ENCODE measurements around the gene TXNDC2. TPM values are rescaled to one million over a fixed set of nuclear protein-coding genes. Genes with fewer than 3 reads are reported as not detected.
A peak's percentile ranks its signal among the peaks of the same experiment; 100 is the strongest.

TXNDC2 gene
- total and polyA plus RNA-seq, 9 of the 15 experiments (the other 6 are each of a cell fraction or from before 2014, with no cell fraction given): 1.2 to 4.9 (median 2.3) TPM

DNA sequence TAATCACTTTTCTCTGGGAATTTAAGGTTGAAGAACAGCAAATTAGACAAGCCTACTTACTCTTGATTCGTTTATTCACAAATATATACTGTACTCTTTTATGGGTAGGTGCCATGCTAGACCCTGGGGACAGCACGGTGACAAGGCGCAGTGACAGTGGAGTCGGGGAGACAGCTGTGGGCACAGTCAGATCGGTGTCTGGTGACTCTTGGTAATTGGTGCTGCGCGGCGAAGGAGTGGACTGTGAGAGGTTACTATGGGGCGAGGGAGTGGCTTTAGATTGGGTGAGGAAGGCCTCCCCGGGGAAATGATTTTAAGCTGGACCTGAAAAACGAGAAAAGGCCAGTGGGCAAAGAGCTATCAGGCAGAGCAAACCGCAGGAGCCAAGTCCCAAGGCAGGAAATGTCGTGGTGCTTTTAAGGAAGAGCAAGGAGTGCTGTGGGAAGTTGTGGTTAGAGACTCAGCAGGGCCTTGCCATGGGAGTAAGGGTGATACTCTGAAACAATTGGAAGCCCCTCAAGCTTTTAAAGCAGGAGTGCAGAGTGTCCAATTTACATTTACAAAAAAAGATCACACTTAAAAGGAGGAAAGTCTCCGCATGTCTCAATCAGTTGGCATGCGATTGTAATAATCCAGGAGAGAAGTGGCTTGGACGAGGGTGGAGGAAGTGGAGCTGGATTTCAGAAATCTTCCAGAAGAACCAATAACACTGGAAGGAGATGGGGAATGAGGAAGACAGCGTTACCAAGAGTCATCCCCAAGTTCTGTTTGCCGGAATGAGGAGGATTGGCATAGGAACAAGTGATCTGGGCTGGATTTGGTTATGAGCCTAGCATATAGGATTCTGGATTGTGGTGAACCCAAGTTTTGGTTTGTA lies 36.1 kb upstream of the TXNDC2 start (continued):
- TF ChIP-seq, protein P1, sequence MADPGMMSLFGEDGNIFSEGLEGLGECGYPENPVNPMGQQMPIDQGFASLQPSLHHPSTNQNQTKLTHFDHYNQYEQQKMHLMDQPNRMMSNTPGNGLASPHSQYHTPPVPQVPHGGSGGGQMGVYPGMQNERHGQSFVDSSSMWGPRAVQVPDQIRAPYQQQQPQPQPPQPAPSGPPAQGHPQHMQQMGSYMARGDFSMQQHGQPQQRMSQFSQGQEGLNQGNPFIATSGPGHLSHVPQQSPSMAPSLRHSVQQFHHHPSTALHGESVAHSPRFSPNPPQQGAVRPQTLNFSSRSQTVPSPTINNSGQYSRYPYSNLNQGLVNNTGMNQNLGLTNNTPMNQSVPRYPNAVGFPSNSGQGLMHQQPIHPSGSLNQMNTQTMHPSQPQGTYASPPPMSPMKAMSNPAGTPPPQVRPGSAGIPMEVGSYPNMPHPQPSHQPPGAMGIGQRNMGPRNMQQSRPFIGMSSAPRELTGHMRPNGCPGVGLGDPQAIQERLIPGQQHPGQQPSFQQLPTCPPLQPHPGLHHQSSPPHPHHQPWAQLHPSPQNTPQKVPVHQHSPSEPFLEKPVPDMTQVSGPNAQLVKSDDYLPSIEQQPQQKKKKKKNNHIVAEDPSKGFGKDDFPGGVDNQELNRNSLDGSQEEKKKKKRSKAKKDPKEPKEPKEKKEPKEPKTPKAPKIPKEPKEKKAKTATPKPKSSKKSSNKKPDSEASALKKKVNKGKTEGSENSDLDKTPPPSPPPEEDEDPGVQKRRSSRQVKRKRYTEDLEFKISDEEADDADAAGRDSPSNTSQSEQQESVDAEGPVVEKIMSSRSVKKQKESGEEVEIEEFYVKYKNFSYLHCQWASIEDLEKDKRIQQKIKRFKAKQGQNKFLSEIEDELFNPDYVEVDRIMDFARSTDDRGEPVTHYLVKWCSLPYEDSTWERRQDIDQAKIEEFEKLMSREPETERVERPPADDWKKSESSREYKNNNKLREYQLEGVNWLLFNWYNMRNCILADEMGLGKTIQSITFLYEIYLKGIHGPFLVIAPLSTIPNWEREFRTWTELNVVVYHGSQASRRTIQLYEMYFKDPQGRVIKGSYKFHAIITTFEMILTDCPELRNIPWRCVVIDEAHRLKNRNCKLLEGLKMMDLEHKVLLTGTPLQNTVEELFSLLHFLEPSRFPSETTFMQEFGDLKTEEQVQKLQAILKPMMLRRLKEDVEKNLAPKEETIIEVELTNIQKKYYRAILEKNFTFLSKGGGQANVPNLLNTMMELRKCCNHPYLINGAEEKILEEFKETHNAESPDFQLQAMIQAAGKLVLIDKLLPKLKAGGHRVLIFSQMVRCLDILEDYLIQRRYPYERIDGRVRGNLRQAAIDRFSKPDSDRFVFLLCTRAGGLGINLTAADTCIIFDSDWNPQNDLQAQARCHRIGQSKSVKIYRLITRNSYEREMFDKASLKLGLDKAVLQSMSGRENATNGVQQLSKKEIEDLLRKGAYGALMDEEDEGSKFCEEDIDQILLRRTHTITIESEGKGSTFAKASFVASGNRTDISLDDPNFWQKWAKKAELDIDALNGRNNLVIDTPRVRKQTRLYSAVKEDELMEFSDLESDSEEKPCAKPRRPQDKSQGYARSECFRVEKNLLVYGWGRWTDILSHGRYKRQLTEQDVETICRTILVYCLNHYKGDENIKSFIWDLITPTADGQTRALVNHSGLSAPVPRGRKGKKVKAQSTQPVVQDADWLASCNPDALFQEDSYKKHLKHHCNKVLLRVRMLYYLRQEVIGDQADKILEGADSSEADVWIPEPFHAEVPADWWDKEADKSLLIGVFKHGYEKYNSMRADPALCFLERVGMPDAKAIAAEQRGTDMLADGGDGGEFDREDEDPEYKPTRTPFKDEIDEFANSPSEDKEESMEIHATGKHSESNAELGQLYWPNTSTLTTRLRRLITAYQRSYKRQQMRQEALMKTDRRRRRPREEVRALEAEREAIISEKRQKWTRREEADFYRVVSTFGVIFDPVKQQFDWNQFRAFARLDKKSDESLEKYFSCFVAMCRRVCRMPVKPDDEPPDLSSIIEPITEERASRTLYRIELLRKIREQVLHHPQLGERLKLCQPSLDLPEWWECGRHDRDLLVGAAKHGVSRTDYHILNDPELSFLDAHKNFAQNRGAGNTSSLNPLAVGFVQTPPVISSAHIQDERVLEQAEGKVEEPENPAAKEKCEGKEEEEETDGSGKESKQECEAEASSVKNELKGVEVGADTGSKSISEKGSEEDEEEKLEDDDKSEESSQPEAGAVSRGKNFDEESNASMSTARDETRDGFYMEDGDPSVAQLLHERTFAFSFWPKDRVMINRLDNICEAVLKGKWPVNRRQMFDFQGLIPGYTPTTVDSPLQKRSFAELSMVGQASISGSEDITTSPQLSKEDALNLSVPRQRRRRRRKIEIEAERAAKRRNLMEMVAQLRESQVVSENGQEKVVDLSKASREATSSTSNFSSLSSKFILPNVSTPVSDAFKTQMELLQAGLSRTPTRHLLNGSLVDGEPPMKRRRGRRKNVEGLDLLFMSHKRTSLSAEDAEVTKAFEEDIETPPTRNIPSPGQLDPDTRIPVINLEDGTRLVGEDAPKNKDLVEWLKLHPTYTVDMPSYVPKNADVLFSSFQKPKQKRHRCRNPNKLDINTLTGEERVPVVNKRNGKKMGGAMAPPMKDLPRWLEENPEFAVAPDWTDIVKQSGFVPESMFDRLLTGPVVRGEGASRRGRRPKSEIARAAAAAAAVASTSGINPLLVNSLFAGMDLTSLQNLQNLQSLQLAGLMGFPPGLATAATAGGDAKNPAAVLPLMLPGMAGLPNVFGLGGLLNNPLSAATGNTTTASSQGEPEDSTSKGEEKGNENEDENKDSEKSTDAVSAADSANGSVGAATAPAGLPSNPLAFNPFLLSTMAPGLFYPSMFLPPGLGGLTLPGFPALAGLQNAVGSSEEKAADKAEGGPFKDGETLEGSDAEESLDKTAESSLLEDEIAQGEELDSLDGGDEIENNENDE (IDR thresholded peaks at IDR 0.05; ENCODE audit: low read depth, low read length): no peak
- TF ChIP-seq BDP1 (IDR thresholded peaks at IDR 0.05; ENCODE audit: insufficient read depth, insufficient read length): no peak
- no peak for TF ChIP-seq FOXJ3 (CRISPR knock-in tag; IDR thresholded peaks at IDR 0.05)
- no peak for TF ChIP-seq ZFP1 (CRISPR knock-in tag; IDR thresholded peaks at IDR 0.05)
- no peak; the same call in 1 of the 2 replicates for TF ChIP-seq ARID2 (IDR thresholded peaks at IDR 0.05)
- TF ChIP-seq, protein P2, sequence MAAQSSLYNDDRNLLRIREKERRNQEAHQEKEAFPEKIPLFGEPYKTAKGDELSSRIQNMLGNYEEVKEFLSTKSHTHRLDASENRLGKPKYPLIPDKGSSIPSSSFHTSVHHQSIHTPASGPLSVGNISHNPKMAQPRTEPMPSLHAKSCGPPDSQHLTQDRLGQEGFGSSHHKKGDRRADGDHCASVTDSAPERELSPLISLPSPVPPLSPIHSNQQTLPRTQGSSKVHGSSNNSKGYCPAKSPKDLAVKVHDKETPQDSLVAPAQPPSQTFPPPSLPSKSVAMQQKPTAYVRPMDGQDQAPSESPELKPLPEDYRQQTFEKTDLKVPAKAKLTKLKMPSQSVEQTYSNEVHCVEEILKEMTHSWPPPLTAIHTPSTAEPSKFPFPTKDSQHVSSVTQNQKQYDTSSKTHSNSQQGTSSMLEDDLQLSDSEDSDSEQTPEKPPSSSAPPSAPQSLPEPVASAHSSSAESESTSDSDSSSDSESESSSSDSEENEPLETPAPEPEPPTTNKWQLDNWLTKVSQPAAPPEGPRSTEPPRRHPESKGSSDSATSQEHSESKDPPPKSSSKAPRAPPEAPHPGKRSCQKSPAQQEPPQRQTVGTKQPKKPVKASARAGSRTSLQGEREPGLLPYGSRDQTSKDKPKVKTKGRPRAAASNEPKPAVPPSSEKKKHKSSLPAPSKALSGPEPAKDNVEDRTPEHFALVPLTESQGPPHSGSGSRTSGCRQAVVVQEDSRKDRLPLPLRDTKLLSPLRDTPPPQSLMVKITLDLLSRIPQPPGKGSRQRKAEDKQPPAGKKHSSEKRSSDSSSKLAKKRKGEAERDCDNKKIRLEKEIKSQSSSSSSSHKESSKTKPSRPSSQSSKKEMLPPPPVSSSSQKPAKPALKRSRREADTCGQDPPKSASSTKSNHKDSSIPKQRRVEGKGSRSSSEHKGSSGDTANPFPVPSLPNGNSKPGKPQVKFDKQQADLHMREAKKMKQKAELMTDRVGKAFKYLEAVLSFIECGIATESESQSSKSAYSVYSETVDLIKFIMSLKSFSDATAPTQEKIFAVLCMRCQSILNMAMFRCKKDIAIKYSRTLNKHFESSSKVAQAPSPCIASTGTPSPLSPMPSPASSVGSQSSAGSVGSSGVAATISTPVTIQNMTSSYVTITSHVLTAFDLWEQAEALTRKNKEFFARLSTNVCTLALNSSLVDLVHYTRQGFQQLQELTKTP (IDR thresholded peaks at IDR 0.05; ENCODE audit: low read depth in 1 of 2, partially characterized antibody in 2 of 2): peak; percentile 59 to 72
- peak; percentile 50; the same call in 1 of the 2 replicates for TF ChIP-seq CBFA2T3 (IDR thresholded peaks at IDR 0.05)
- no peak for TF ChIP-seq NUFIP1 (IDR thresholded peaks at IDR 0.05; ENCODE audit: partially characterized antibody)
- TF ChIP-seq ARID1B (IDR thresholded peaks at IDR 0.05): peak; percentile 61
- TF ChIP-seq HMG20A (CRISPR knock-in tag; conservative IDR thresholded peaks at IDR 0.05): no peak
- TF ChIP-seq DPF2 (IDR thresholded peaks at IDR 0.05): peak; percentile 77
- no peak for TF ChIP-seq KLF1 (tag; IDR thresholded peaks at IDR 0.05)
- TF ChIP-seq ZNF668 (CRISPR knock-in tag; IDR thresholded peaks at IDR 0.05): peak; percentile 61; the same call in 1 of the 2 replicates

All from K562 (cell line).